HepG2 (cell line): Measurements from ENCODE around the gene RLF. TPM values are rescaled to one million over a fixed set of nuclear protein-coding genes. Genes with fewer than 3 reads are reported as not detected.

Experiments used
- ATAC-seq: fragments of 200-7000 bp; cut with Tn5 transposase; 3 replicates; pipeline ENCODE4 v1.9.1; 2020; ENCODE audit warnings: mild to moderate bottlenecking, moderate library complexity
- BruUV-seq: library from RNA; stranded (reverse); fragments of 400-500 nt; replicated peaks from 2 replicates; lab custom pipeline; 2021; lab: Mats Ljungman, UMichigan
- CTCF ChIA-PET: fragments of 300-600 bp; formaldehyde crosslinking; extraction: SDS; loops from one replicate; lab custom pipeline; 2021; ENCODE audit warnings: low total read pairs, inconsistent platforms, low intra/inter-chr PET ratio; lab: Yijun Ruan, JAX
- POLR2A ChIA-PET: fragments of 350-600 bp; sonication (Branson Sonifier 250); formaldehyde crosslinking; loops from one replicate; lab custom pipeline; 2020; ENCODE audit warnings: antibody characterized with exemption, inconsistent platforms; lab: Yijun Ruan, JAX
- DNase-seq: peaks from one replicate; pipeline ENCODE4 v3.0.0-alpha.2; 2015; ENCODE audit warnings: low spot score
- FAIRE-seq: peaks from 3 replicates; lab custom pipeline; 2011; peaks lifted over from hg19 to GRCh38; lab: Jason Lieb, UNC
- H2AFZ ChIP-seq: one replicate; pipeline ENCODE4 v1.6.1; 2011; ENCODE audit warnings: low read length, inconsistent platforms
- H3K27ac ChIP-seq: fragments of 300-600 bp; 3 replicates; pipeline ENCODE4 v1.8.0; 2011; ENCODE audit warnings: mixed run types, mild to moderate bottlenecking, mixed read lengths, low read length, inconsistent platforms; ENCODE audit not compliant: insufficient read depth; ENCODE audit errors: extremely low read length
- H3K27me3 ChIP-seq, 2 experiments: fragments of 200-600 bp in 1 of 2; 2 replicates in 1 of 2; 3 replicates in 1 of 2; pipeline versions ENCODE4 v1.6.0 to v1.8.0; 2011; ENCODE audit warnings: low read length in 2 of 2, mild to moderate bottlenecking in 2 of 2, moderate library complexity in 2 of 2, inconsistent platforms in 1 of 2; ENCODE audit not compliant: insufficient read depth in 2 of 2, control insufficient read depth in 1 of 2
- H3K36me3 ChIP-seq, 2 experiments: fragments of 200-600 bp in 1 of 2; replicated peaks in 1 of 2; 2 replicates in 1 of 2; 3 replicates in 1 of 2; pipeline versions ENCODE4 v1.5.1 to v1.8.0; 2011; ENCODE audit warnings: low read length in 2 of 2, inconsistent platforms in 1 of 2; ENCODE audit not compliant: insufficient read depth in 2 of 2, control insufficient read depth in 1 of 2
- H3K4me1 ChIP-seq: 2 replicates; pipeline ENCODE4 v1.5.1; 2012; ENCODE audit warnings: low read length, inconsistent platforms; ENCODE audit not compliant: insufficient read depth
- H3K4me2 ChIP-seq: 2 replicates; pipeline ENCODE4 v1.6.0; 2011; ENCODE audit warnings: low read depth, low read length, inconsistent platforms
- H3K4me3 ChIP-seq, 3 experiments: fragments of 200-600 bp in 1 of 3; sonication (generic), shearing (Covaris generic) in 1 of 3; replicated peaks in 1 of 3; 2 replicates each; pipeline ENCODE4 v1.5.1; 2011 to 2016; ENCODE audit warnings: low read length in 3 of 3, inconsistent platforms in 2 of 3, low read depth in 2 of 3, mild to moderate bottlenecking in 2 of 3, control low read depth in 1 of 3, mixed read lengths in 1 of 3; ENCODE audit not compliant: insufficient read depth in 1 of 3
- H3K79me2 ChIP-seq: one replicate; pipeline ENCODE4 v1.6.1; 2011; ENCODE audit warnings: low read length, inconsistent platforms; ENCODE audit not compliant: insufficient read depth
- H3K9ac ChIP-seq: 2 replicates; pipeline ENCODE4 v1.6.0; 2011; ENCODE audit warnings: mild to moderate bottlenecking, low read depth, low read length, inconsistent platforms; ENCODE audit not compliant: insufficient read depth
- H3K9me3 ChIP-seq: 2 replicates; pipeline ENCODE4 v1.5.1; 2012; ENCODE audit warnings: mild to moderate bottlenecking, low read length
- H4K20me1 ChIP-seq: 2 replicates; pipeline ENCODE4 v1.6.0; 2011; ENCODE audit warnings: inconsistent platforms, mild to moderate bottlenecking, low read length, moderate library complexity; ENCODE audit not compliant: insufficient read depth
- AGO1 ChIP-seq: fragments of 200-400 bp; formaldehyde crosslinking; IDR thresholded peaks from 2 replicates; pipeline ENCODE4 v1.6.1; 2017; ENCODE audit warnings: mild to moderate bottlenecking, low read depth, low read length, moderate library complexity; ENCODE audit not compliant: poor library complexity, severe bottlenecking
- AGO2 ChIP-seq: fragments of 200-400 bp; formaldehyde crosslinking; optimal IDR thresholded peaks from 2 replicates; pipeline ENCODE3; 2017; ENCODE audit warnings: mild to moderate bottlenecking, low read depth, low read length, moderate library complexity
- BRD4 ChIP-seq: sonication (generic); formaldehyde crosslinking; IDR thresholded peaks from 2 replicates; pipeline ENCODE4 v1.4.0; 2020; ENCODE audit warnings: missing genetic modification reagents
- GABPB1 ChIP-seq: IDR thresholded peaks from 2 replicates; pipeline ENCODE4 v1.6.1; 2016; ENCODE audit warnings: mild to moderate bottlenecking, missing genetic modification reagents, moderate library complexity, missing compliant biosample characterization
- LBX2 ChIP-seq: sonication (generic); formaldehyde crosslinking; IDR thresholded peaks from 2 replicates; pipeline ENCODE4 v1.5.0; 2020; ENCODE audit warnings: missing genetic modification reagents, mild to moderate bottlenecking, borderline replicate concordance
- MAF1 ChIP-seq: sonication (generic); formaldehyde crosslinking; IDR thresholded peaks from 2 replicates; pipeline ENCODE4 v1.5.0; 2020; ENCODE audit warnings: missing genetic modification reagents, borderline replicate concordance
- MTF1 ChIP-seq: sonication (generic); formaldehyde crosslinking; IDR thresholded peaks from 2 replicates; pipeline ENCODE4 v1.5.0; 2020; ENCODE audit warnings: missing genetic modification reagents
- NFRKB ChIP-seq: fragments of 450-650 bp; IDR thresholded peaks from 2 replicates; pipeline ENCODE4 v1.6.1; 2017
- PAX8 ChIP-seq: sonication (generic); formaldehyde crosslinking; IDR thresholded peaks from 2 replicates; pipeline ENCODE4 v1.8.0; 2022; ENCODE audit warnings: mild to moderate bottlenecking, missing genetic modification reagents, borderline replicate concordance
- SIX4 ChIP-seq: sonication (generic); formaldehyde crosslinking; IDR thresholded peaks from 2 replicates; pipeline ENCODE4 v1.4.0; 2020; ENCODE audit warnings: missing genetic modification reagents
- SP4 ChIP-seq: sonication (generic); formaldehyde crosslinking; IDR thresholded peaks from 2 replicates; pipeline ENCODE4 v1.8.1; 2023; ENCODE audit warnings: mild to moderate bottlenecking, missing genetic modification reagents
- ZBTB38 ChIP-seq: sonication (generic); formaldehyde crosslinking; IDR thresholded peaks from 2 replicates; pipeline ENCODE4 v1.5.1; 2020; ENCODE audit warnings: mild to moderate bottlenecking, missing genetic modification reagents
- ZNF263 ChIP-seq: sonication (generic); formaldehyde crosslinking; IDR thresholded peaks from 2 replicates; pipeline ENCODE4 v1.4.0; 2020; ENCODE audit warnings: missing genetic modification reagents
- ZNF441 ChIP-seq: sonication (generic); formaldehyde crosslinking; IDR thresholded peaks from 2 replicates; pipeline ENCODE4 v1.7.0; 2021; ENCODE audit warnings: missing genetic modification reagents, borderline replicate concordance
- ZNF563 ChIP-seq: sonication (generic); formaldehyde crosslinking; IDR thresholded peaks from 2 replicates; pipeline ENCODE4 v1.8.0; 2022; ENCODE audit warnings: mild to moderate bottlenecking, moderate library complexity, missing genetic modification reagents
- ZNF850 ChIP-seq: sonication (generic); formaldehyde crosslinking; conservative IDR thresholded peaks from 2 replicates; pipeline ENCODE4 v1.9.0; 2021; ENCODE audit warnings: mild to moderate bottlenecking, missing genetic modification reagents
- ZNF891 ChIP-seq: sonication (generic); formaldehyde crosslinking; IDR thresholded peaks from 2 replicates; pipeline ENCODE4 v1.5.0; 2020; ENCODE audit warnings: mild to moderate bottlenecking, missing genetic modification reagents
- ZSCAN31 ChIP-seq: sonication (generic); formaldehyde crosslinking; IDR thresholded peaks from 2 replicates; pipeline ENCODE4 v1.5.0; 2020; ENCODE audit warnings: low read depth, mild to moderate bottlenecking, missing genetic modification reagents
- WGBS: methylation state at CpG from one replicate; pipeline ENCODE4 v1.1.6; 2017; ENCODE audit warnings: low lambda C conversion rate; 5-methylcytosine and 5-hydroxymethylcytosine counted together
- in situ Hi-C: cut with HindIII; loops from 2 replicates; pipeline ENCODE4 v1.10.0; 2017; ENCODE audit warnings: low pct_unique_long_range_greater_than_20kb; ENCODE audit not compliant: extremely low pct_ligation_motif_present
- intact Hi-C: fragments of 100-400 bp; cut with micrococcal nuclease; formaldehyde crosslinking; loops from one replicate; pipeline ENCODE4 v1.10.0; 2022; ENCODE audit not compliant: unreplicated experiment
- polyA plus RNA-seq, 8 experiments: library from polyadenylated mRNA; depleted of rRNA in 3 of 8; stranded (reverse) in 7 of 8; unstranded in 1 of 8; fragments of >200 nt; fragmentation: Illumina TruSeq in 4 of 8; extraction: Trizol in 4 of 8; gene quantifications; 2 replicates each; pipeline versions ENCODE4 v1.2.1 to v1.2.3, GENCODE V29; 2011 to 2016; ENCODE audit warnings: low read depth in 4 of 8, missing spikeins in 1 of 8, mixed read lengths in 1 of 8; ENCODE audit not compliant: insufficient read depth in 1 of 8
- total RNA-seq, 5 experiments: library from RNA; depleted of rRNA; stranded (reverse); fragments of >200 nt; fragmentation: Illumina TruSeq; extraction: Trizol; gene quantifications; 2 replicates each; pipeline ENCODE4 v1.2.3, GENCODE V29; 2016; ENCODE audit warnings: low read depth in 1 of 5
- TF ChIP-seq, protein P1 (sequence below): sonication (generic); formaldehyde crosslinking; IDR thresholded peaks from 2 replicates; pipeline ENCODE4 v1.5.0; 2020; ENCODE audit warnings: missing genetic modification reagents, mild to moderate bottlenecking, borderline replicate concordance
- TF ChIP-seq, protein P2 (sequence below): sonication (generic); formaldehyde crosslinking; IDR thresholded peaks from 2 replicates; pipeline ENCODE4; 2020; ENCODE audit warnings: missing genetic modification reagents, mild to moderate bottlenecking, borderline replicate concordance
- TF ChIP-seq, protein P3 (sequence below): fragments of 450-650 bp; IDR thresholded peaks from 2 replicates; pipeline ENCODE4 v1.6.1; 2016

The RLF gene
- total and polyA plus RNA-seq, 2 of the 13 experiments (the other 11 are each of a cell fraction or from before 2014, with no cell fraction given): 9.0 to 15.7 TPM

- Histone ChIP-seq H3K27ac (peak overlapping the region; percentile 73), H4K20me1 (no peaks in the 10 kb centered on the region), H2AFZ (peak overlapping the region; percentile 38), H3K27me3 (no peaks in the 10 kb centered on the region; a peak in 1 of 5 replicates), H3K4me1 (peaks cover 17% of the 10 kb centered on the region), H3K9ac (peak overlapping the region; percentile 91), H3K9me3 (no peaks in the 10 kb centered on the region), H3K79me2 (peaks cover 41% of the 10 kb centered on the region), H3K36me3 (peaks cover 3 to 21% of the 10 kb centered on the region in 2 experiments; a peak in 4 of 5 replicates), H3K4me2 (peak overlapping the region; percentile 79), H3K4me3 (peak overlapping the region; percentile 92 to 99 (median 97))
- in situ Hi-C loops: no loop called here
- WGBS: 0% methylated on average over 5 of the region's 10 CpGs
- no peak for FAIRE-seq
- peak; percentile 3 for DNase-seq
- ChIA-PET CTCF (no interaction called here), POLR2A (interaction anchor here (0.7 to 1.6 kb wide), 7 partner anchors 9 to 218 kb away, joined by 3 to 13 read pairs (median 6); partner anchors contain the start of genes CAP1, COL9A2 and TMCO2)
- BruUV-seq: TSS peak; percentile 81
- intact Hi-C loops: loop anchor here (5.0 to 10.0 kb wide), 2 partner anchors 56 to 96 kb away; partner anchors contain the start of genes COL9A2 and RLF
- ATAC-seq: no peak; the same call in 2 of the 3 replicates
- TF ChIP-seq ZNF263 (CRISPR knock-in tag): no peak
- TF ChIP-seq, protein P1, sequence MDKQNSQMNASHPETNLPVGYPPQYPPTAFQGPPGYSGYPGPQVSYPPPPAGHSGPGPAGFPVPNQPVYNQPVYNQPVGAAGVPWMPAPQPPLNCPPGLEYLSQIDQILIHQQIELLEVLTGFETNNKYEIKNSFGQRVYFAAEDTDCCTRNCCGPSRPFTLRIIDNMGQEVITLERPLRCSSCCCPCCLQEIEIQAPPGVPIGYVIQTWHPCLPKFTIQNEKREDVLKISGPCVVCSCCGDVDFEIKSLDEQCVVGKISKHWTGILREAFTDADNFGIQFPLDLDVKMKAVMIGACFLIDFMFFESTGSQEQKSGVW: no peak
- TF ChIP-seq ZBTB38 (CRISPR knock-in tag): no peak
- TF ChIP-seq, protein P2, sequence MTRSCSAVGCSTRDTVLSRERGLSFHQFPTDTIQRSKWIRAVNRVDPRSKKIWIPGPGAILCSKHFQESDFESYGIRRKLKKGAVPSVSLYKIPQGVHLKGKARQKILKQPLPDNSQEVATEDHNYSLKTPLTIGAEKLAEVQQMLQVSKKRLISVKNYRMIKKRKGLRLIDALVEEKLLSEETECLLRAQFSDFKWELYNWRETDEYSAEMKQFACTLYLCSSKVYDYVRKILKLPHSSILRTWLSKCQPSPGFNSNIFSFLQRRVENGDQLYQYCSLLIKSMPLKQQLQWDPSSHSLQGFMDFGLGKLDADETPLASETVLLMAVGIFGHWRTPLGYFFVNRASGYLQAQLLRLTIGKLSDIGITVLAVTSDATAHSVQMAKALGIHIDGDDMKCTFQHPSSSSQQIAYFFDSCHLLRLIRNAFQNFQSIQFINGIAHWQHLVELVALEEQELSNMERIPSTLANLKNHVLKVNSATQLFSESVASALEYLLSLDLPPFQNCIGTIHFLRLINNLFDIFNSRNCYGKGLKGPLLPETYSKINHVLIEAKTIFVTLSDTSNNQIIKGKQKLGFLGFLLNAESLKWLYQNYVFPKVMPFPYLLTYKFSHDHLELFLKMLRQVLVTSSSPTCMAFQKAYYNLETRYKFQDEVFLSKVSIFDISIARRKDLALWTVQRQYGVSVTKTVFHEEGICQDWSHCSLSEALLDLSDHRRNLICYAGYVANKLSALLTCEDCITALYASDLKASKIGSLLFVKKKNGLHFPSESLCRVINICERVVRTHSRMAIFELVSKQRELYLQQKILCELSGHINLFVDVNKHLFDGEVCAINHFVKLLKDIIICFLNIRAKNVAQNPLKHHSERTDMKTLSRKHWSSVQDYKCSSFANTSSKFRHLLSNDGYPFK (CRISPR knock-in tag): peak; percentile 97; the same call in 1 of the 2 replicates
- TF ChIP-seq SP4 (CRISPR knock-in tag): no peak
- no peak for TF ChIP-seq MAF1
- TF ChIP-seq ZNF441 (CRISPR knock-in tag): no peak
- no peak for TF ChIP-seq NFRKB
- TF ChIP-seq BRD4 (CRISPR knock-in tag): 0 out of 2 replicates have a peak, but pooled peaks have one; percentile 9
- TF ChIP-seq SIX4 (CRISPR knock-in tag): no peak
- TF ChIP-seq ZNF563 (CRISPR knock-in tag): 0 out of 2 replicates have a peak, but pooled peaks have one; percentile 9
- TF ChIP-seq ZSCAN31 (CRISPR knock-in tag): no peak
- no peak for TF ChIP-seq PAX8
- TF ChIP-seq, protein P3, sequence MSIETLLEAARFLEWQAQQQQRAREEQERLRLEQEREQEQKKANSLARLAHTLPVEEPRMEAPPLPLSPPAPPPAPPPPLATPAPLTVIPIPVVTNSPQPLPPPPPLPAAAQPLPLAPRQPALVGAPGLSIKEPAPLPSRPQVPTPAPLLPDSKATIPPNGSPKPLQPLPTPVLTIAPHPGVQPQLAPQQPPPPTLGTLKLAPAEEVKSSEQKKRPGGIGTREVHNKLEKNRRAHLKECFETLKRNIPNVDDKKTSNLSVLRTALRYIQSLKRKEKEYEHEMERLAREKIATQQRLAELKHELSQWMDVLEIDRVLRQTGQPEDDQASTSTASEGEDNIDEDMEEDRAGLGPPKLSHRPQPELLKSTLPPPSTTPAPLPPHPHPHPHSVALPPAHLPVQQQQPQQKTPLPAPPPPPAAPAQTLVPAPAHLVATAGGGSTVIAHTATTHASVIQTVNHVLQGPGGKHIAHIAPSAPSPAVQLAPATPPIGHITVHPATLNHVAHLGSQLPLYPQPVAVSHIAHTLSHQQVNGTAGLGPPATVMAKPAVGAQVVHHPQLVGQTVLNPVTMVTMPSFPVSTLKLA: no peak
- TF ChIP-seq LBX2: peak; percentile 16; the same call in 1 of the 2 replicates
- TF ChIP-seq AGO2: no peak
- TF ChIP-seq AGO1: no peak
- 0 out of 2 replicates have a peak, but pooled peaks have one; percentile 15 for TF ChIP-seq MTF1 (CRISPR knock-in tag)
- TF ChIP-seq ZNF891 (CRISPR knock-in tag): no peak
- no peak; the same call in 1 of the 2 replicates for TF ChIP-seq ZNF850
- TF ChIP-seq GABPB1: no peak
Measured at GRCh38 chr1:40258445-40258769, 97.2 kb downstream of the RLF start.
